Measurements from ENCODE around the gene F11R. TPM values are rescaled to one million over a fixed set of nuclear protein-coding genes. Genes with fewer than 3 reads are reported as not detected.

The F11R gene
- total and polyA plus RNA-seq, 4 donors, result 25.8 to 80.4 (median 45.6) TPM

DNA sequence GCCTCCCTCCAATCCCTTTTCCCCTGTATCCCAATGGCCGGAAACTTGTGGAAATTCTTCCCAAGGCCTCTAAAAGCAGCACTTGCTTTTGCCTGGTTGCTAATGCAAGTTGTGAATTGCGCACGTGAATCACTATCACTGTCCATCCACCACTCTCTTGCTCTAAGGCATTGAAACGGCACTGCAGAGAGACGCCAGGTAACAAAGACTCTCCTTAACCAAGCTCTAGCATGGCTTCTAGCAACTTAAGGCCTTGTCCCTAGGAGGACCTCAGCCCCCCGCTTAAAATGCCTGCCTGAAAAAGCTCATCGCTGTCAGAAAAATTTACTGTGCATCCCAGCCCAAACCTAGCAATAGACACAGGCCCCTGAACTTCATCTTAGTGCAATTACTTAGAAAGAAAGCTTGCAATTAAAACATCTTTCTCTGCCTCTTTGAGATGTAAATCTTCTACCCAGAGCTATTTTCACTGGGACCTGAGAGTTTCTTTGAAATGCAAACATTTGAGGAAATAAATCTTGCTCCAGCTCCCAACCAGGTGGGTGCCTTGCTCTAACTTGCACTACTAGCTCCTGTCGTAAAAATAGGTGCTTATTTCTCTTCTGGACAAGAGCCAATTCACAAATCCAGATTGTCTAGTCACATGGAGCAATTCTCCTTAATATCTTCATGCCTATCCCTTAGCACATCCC lies 33.4 kb downstream of the F11R start:
- WGBS, result 90% methylated on average over 8 of the region's 8 CpGs
- peaks cover 0 to 3% (median 1%) of the 10 kb centered on the region in 4 donors for H3K4me1 ChIP-seq (ENCODE audit: control insufficient read depth in 4 of 4, insufficient read depth in 4 of 4, low read length in 3 of 4)
- H3K27ac ChIP-seq (ENCODE audit: low read depth in 1 of 2, low read length in 2 of 2), result no peak overlapping the region
- no peak overlapping the region for H3K4me3 ChIP-seq (ENCODE audit: low read depth in 1 of 3, low read length in 3 of 3)
- no peak overlapping the region for H3K9ac ChIP-seq (ENCODE audit: low read depth in 1 of 2, low read length in 2 of 2)
- H3K9me3 ChIP-seq (ENCODE audit: control insufficient read depth in 4 of 4, low read length in 3 of 4), result no peaks in the 10 kb centered on the region
- H3K27me3 ChIP-seq (ENCODE audit: control insufficient read depth in 4 of 4, insufficient read depth in 4 of 4, low read length in 3 of 4), result no peaks in the 10 kb centered on the region
- no peaks in the 10 kb centered on the region for H3K36me3 ChIP-seq (ENCODE audit: control insufficient read depth in 4 of 4, insufficient read depth in 3 of 4, low read depth in 1 of 4, low read length in 3 of 4)
- TF ChIP-seq FOXA2 (IDR thresholded peaks at IDR 0.05) (no peak), GABPA (IDR thresholded peaks at IDR 0.05 in 1 of 2, conservative IDR thresholded peaks at IDR 0.05 in 1 of 2) (no peak), RAD21 (IDR thresholded peaks at IDR 0.05) (no peak), CTCF (IDR thresholded peaks at IDR 0.05; ENCODE audit: low read depth, low read length, missing input control) (no peak), HNF4A (conservative IDR thresholded peaks at IDR 0.05) (no peak), SP1 (IDR thresholded peaks at IDR 0.05) (no peak), JUND (IDR thresholded peaks at IDR 0.05) (no peak), NR2F2 (IDR thresholded peaks at IDR 0.05) (no peak), ATF3 (IDR thresholded peaks at IDR 0.05) (no peak), YY1 (IDR thresholded peaks at IDR 0.05) (no peak), EGR1 (IDR thresholded peaks at IDR 0.05; ENCODE audit: low read depth in 2 of 2) (no peak)
- TF ChIP-seq, protein P1, sequence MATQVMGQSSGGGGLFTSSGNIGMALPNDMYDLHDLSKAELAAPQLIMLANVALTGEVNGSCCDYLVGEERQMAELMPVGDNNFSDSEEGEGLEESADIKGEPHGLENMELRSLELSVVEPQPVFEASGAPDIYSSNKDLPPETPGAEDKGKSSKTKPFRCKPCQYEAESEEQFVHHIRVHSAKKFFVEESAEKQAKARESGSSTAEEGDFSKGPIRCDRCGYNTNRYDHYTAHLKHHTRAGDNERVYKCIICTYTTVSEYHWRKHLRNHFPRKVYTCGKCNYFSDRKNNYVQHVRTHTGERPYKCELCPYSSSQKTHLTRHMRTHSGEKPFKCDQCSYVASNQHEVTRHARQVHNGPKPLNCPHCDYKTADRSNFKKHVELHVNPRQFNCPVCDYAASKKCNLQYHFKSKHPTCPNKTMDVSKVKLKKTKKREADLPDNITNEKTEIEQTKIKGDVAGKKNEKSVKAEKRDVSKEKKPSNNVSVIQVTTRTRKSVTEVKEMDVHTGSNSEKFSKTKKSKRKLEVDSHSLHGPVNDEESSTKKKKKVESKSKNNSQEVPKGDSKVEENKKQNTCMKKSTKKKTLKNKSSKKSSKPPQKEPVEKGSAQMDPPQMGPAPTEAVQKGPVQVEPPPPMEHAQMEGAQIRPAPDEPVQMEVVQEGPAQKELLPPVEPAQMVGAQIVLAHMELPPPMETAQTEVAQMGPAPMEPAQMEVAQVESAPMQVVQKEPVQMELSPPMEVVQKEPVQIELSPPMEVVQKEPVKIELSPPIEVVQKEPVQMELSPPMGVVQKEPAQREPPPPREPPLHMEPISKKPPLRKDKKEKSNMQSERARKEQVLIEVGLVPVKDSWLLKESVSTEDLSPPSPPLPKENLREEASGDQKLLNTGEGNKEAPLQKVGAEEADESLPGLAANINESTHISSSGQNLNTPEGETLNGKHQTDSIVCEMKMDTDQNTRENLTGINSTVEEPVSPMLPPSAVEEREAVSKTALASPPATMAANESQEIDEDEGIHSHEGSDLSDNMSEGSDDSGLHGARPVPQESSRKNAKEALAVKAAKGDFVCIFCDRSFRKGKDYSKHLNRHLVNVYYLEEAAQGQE (IDR thresholded peaks at IDR 0.05), result no peak
- no peak for DNase-seq (ENCODE audit: low spot score)

- Histone ChIP-seq H3K9me3 (ENCODE audit: control insufficient read depth in 4 of 4, low read length in 3 of 4) (no peaks in the 10 kb centered on the region), H3K9ac (ENCODE audit: low read depth in 1 of 2, low read length in 2 of 2) (no peak overlapping the region), H3K27me3 (ENCODE audit: control insufficient read depth in 4 of 4, insufficient read depth in 4 of 4, low read length in 3 of 4) (no peaks in the 10 kb centered on the region), H3K4me3 (ENCODE audit: low read depth in 1 of 3, low read length in 3 of 3) (no peak overlapping the region), H3K4me1 (ENCODE audit: control insufficient read depth in 4 of 4, insufficient read depth in 4 of 4, low read length in 3 of 4) (peaks cover 0 to 3% (median 1%) of the 10 kb centered on the region in 4 donors), H3K27ac (ENCODE audit: low read depth in 1 of 2, low read length in 2 of 2) (no peak overlapping the region), H3K36me3 (ENCODE audit: control insufficient read depth in 4 of 4, insufficient read depth in 3 of 4, low read depth in 1 of 4, low read length in 3 of 4) (no peaks in the 10 kb centered on the region)
- WGBS, result 82% methylated on average over 4 of the region's 4 CpGs
- DNase-seq (ENCODE audit: low spot score), result no peak
- TF ChIP-seq, protein P2, sequence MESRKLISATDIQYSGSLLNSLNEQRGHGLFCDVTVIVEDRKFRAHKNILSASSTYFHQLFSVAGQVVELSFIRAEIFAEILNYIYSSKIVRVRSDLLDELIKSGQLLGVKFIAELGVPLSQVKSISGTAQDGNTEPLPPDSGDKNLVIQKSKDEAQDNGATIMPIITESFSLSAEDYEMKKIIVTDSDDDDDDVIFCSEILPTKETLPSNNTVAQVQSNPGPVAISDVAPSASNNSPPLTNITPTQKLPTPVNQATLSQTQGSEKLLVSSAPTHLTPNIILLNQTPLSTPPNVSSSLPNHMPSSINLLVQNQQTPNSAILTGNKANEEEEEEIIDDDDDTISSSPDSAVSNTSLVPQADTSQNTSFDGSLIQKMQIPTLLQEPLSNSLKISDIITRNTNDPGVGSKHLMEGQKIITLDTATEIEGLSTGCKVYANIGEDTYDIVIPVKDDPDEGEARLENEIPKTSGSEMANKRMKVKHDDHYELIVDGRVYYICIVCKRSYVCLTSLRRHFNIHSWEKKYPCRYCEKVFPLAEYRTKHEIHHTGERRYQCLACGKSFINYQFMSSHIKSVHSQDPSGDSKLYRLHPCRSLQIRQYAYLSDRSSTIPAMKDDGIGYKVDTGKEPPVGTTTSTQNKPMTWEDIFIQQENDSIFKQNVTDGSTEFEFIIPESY (IDR thresholded peaks at IDR 0.05), result no peak
- no peak for TF ChIP-seq FOXA1 (IDR thresholded peaks at IDR 0.05)
- no peak for TF ChIP-seq RAD21 (IDR thresholded peaks at IDR 0.05)
- TF ChIP-seq HNF4G (IDR thresholded peaks at IDR 0.05), result no peak
- no peak for TF ChIP-seq ATF3 (IDR thresholded peaks at IDR 0.05)
- TF ChIP-seq TAF1 (conservative IDR thresholded peaks at IDR 0.05), result no peak
- no peak for TF ChIP-seq HNF4A (conservative IDR thresholded peaks at IDR 0.05)
- no peak for TF ChIP-seq YY1 (IDR thresholded peaks at IDR 0.05)
- no peak for TF ChIP-seq CTCF (IDR thresholded peaks at IDR 0.05; ENCODE audit: low read depth, low read length, missing input control)
- TF ChIP-seq EGR1 (IDR thresholded peaks at IDR 0.05; ENCODE audit: low read depth in 2 of 2), result no peak
- TF ChIP-seq FOXA2 (IDR thresholded peaks at IDR 0.05), result no peak
- no peak for TF ChIP-seq GABPA (IDR thresholded peaks at IDR 0.05 in 1 of 2, conservative IDR thresholded peaks at IDR 0.05 in 1 of 2)
- TF ChIP-seq MAX (IDR thresholded peaks at IDR 0.05), result no peak
- TF ChIP-seq RXRA (IDR thresholded peaks at IDR 0.05), result no peak
- no peak for TF ChIP-seq NR2F2 (IDR thresholded peaks at IDR 0.05)
Observed at GRCh38 chr1:160985723-160986122, 35.2 kb downstream of the F11R start.

Data from liver (tissue), 9 donors.